Ishikawa (cell line): Measurements from ENCODE around the gene RAB7B.

Experiments used
- EP300 ChIP-seq: IDR thresholded peaks from 2 replicates; pipeline ENCODE4 v1.6.1; 2012; ENCODE audit warnings: borderline replicate concordance
- NFIC ChIP-seq: IDR thresholded peaks from 2 replicates; pipeline ENCODE4 v1.6.1; 2012
- RAD21 ChIP-seq: IDR thresholded peaks from 2 replicates; pipeline ENCODE4 v1.6.1; 2012; ENCODE audit warnings: low read depth
- TAF1 ChIP-seq: IDR thresholded peaks from 2 replicates; pipeline ENCODE4 v1.6.1; 2012; ENCODE audit warnings: low read depth, mild to moderate bottlenecking
- TF ChIP-seq, protein P1 (sequence below): IDR thresholded peaks from 2 replicates; pipeline ENCODE4 v1.6.1; 2012; ENCODE audit warnings: low read depth, mild to moderate bottlenecking

DNA sequence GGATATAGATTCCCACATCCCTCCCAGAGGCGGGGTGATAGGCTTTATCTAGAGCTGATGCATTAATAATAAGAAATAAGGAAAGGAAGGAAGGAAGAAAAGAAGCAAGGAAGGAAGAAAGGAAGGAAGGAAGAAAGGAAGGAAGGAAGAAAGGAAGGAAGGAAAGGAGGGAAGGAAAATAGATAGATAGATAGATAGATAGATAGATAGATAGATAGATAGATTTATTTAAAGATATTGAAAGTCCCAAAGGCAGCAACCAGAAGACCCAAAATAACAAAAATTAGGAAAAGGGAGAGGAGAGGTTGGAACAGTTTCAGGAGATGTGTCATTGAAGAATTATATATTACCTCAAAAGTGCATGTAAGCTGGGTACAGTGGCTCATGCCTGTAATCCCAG is 47.7 kb downstream of the RAB7B start:
- TF ChIP-seq RAD21 (no peak), NFIC (no peak), EP300 (no peak), TAF1 (no peak)
- TF ChIP-seq, protein P1, sequence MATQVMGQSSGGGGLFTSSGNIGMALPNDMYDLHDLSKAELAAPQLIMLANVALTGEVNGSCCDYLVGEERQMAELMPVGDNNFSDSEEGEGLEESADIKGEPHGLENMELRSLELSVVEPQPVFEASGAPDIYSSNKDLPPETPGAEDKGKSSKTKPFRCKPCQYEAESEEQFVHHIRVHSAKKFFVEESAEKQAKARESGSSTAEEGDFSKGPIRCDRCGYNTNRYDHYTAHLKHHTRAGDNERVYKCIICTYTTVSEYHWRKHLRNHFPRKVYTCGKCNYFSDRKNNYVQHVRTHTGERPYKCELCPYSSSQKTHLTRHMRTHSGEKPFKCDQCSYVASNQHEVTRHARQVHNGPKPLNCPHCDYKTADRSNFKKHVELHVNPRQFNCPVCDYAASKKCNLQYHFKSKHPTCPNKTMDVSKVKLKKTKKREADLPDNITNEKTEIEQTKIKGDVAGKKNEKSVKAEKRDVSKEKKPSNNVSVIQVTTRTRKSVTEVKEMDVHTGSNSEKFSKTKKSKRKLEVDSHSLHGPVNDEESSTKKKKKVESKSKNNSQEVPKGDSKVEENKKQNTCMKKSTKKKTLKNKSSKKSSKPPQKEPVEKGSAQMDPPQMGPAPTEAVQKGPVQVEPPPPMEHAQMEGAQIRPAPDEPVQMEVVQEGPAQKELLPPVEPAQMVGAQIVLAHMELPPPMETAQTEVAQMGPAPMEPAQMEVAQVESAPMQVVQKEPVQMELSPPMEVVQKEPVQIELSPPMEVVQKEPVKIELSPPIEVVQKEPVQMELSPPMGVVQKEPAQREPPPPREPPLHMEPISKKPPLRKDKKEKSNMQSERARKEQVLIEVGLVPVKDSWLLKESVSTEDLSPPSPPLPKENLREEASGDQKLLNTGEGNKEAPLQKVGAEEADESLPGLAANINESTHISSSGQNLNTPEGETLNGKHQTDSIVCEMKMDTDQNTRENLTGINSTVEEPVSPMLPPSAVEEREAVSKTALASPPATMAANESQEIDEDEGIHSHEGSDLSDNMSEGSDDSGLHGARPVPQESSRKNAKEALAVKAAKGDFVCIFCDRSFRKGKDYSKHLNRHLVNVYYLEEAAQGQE: no peak
